NCI-H345 (cell line): ENCODE results near the gene SCT.

Source experiments
- DNase-seq: peaks from one replicate; lab custom pipeline; 2025; lab: John Stamatoyannopoulos, UW

The SCT gene

DNA sequence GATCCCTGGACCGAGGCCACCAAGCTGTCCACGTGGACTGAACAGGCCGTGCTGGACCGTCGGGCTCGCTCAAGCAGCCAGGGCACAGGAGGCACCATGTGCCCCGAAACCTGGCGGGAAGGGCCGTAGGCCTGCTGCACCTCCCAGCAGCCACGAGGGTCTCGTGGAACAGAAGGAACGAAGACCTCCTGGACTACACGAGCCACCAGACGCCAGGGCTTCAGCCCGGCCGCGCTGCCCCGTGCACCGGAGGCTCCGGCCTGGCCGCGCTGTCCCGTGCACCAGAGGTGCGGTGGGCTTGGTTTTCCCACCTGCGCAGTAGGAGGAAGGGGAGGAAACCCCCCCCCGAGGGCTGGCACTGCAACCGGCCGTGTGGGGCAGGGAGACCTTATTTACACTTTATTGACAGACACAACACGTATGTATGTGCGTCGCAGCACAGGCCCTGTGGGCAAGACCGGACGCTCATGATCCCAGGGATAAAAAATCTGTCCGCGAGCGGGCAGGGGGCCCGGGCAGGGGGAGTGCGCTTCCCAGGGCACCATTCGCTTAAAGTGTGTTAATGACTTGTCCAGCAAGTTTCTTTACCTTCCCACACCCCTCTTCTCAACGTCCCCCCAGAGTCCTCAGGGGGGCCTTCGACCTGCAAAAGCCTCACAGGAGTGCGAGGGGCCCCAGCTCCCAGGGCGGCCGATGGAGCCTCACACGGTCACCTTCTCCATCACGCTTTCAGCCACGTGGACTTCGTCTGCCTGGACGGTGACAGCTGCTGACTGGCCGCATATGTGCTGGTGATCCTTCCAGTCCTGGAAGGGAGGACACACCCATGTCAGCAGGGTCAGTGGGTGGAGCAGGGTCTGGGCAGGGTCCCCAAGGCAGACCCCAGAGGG is 17.1 kb upstream of the SCT start:
- no peak for DNase-seq

DNA sequence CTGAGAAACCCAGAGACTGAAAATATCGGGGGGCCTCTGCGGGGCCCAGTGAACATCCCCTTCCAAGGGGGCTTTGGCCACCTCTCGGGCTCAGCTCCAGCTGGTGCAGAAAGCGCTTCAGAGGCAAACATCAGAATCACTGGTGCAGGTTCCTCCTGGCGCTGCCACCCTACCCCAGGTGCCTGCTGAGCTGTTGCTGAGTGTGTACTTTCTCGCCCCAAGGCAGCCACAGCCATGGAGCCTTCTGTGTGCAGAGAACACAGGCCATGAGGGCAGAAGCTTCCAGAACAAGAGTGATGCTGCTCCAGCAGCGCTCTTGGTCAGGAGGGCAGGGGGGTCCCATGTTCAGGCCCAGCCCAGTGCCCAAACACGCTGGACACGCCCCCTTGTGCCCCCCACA is 16.4 kb upstream of the SCT start:
- no peak for DNase-seq

DNA sequence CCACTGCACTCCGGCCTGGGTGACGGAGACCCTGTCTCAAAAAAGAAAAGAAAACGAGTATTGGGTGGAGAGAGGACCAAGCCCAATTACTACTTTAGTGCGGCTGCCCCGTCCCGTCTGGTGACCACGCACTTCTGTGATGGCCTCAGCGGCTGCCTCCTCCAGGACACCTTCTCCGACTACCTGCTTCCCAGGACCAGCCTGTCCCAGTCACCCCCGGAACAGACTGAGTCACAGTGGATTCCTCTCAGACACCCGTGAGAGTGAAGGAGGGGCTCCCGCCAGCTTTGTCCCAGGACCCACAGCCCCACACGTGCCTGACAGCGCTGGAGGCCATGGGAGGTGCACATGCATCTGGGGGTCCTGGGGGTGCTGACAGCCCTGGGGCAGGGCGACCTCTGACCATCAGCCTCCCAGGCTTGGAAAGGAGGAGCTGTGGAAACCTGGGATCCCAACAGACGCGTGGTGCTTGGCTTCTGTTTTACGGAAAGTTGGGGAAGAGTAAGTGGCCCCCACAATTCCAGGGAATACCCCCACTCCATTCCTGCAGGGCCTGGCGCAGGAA is 14.9 kb upstream of the SCT start:
- DNase-seq = no peak

GRCh38 chr11:640021-640706 is 13.2 kb upstream of the SCT start:
- DNase-seq = no peak

GRCh38 chr11:639332-639955 is 12.5 kb upstream of the SCT start:
- no peak for DNase-seq

DNA sequence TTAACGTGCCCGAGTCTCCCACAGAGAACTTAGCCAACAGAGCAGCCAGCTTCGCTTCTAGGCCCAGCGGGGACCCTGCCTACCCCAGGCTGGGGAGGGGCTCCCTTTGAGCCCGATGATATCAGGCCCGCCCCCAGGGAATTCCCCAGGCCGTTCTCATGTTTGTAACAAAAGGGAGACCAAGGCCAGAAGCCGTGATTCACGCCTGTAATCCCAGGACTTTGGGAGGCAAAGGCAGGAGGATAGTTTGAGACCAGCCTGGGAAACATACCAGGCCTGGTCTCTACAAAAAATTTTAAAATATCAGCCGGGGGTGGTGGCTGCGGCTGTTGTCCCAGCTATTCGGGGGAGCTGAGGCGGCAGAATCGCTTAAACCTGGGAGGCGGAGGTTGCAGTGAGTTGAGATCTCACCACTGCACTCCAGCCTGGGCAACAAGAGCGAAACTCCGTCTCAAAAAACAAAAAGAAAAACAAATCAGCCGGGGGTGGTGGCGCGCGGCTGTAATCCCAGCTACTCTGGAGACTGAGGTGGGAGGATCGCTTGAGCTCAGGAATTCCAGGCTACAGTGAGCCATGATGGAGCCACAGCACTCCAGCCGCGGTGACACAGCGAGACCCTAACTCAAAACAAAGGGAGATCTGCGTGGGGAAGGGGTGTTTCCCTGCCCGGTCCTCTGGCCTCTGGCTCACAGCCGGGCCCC is 11.8 kb upstream of the SCT start:
- DNase-seq = no peak

GRCh38 chr11:637593-638521 is 10.9 kb upstream of the SCT start:
- DNase-seq = no peak

DNA sequence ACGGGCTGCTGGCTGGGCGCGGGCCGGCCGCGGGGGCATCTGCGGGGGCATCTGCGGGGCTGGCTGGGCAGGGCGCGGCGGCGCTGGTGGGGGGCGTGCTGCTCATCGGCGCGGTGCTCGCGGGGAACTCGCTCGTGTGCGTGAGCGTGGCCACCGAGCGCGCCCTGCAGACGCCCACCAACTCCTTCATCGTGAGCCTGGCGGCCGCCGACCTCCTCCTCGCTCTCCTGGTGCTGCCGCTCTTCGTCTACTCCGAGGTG is 10.3 kb upstream of the SCT start:
- DNase-seq = no peak

DNA sequence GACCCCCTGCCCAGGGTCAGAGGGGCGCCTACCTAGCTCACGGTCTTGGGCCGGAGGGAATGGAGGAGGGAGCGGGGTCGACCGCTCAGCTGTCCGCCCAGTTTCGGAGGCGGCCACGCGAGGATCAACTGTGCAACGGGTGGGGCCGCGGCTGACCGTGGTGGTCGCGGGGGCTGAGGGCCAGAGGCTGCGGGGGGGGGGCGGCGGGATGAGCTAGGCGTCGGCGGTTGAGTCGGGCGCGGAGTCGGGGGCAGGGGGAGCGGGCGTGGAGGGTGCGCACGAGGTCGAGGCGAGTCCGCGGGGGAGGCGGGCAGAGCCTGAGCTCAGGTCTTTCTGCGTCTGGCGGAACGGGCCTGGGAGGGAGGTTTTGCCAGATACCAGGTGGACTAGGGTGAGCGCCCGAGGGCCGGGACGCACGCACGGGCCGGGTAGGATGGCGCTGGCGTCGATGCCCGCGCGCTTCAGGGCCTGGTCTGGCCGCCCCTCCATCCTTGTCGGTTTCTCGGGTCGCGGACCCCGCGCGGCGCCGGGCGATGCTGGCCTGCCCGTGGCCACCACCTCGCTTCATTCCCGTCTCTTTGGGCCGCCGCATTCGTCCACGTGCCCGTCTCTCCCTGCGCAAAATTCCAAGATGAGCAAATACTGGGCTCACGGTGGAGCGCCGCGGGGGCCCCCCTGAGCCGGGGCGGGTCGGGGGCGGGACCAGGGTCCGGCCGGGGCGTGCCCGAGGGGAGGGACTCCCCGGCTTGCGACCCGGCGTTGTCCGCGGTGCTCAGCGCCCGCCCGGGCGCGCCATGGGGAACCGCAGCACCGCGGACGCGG is 9.7 kb upstream of the SCT start, which contains the start of gene DRD4:
Gene DRD4 (plus strand): TSS at position 759 of the 822 bp plus-strand sequence. CDS start 36 bp downstream, at position 795.
- no peak for DNase-seq

- no peak for DNase-seq
These were observed 9.0 kb upstream of the SCT start for GRCh38 chr11:635945-636510.

DNA sequence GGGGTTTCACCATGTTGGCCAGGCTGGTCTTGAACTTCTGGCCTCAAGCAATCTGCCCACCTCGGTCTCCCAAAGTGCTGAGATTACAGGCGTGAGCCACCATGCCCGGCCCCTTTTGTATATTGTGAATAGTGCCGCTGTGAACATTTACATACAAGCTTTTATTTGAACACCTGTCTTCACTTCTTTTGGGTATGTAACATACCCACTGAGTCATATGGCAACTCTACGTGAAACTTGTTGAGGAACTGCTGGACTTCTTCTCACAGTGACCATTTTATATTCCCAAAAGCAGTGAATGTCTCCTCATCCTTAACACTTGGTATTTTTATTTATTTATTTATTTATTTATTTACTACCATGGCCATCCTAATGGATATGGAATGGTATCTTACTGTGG is 3.9 kb upstream of the SCT start:
- DNase-seq = no peak

GRCh38 chr11:629237-629583 is 2.2 kb upstream of the SCT start:
- no peak for DNase-seq

DNA sequence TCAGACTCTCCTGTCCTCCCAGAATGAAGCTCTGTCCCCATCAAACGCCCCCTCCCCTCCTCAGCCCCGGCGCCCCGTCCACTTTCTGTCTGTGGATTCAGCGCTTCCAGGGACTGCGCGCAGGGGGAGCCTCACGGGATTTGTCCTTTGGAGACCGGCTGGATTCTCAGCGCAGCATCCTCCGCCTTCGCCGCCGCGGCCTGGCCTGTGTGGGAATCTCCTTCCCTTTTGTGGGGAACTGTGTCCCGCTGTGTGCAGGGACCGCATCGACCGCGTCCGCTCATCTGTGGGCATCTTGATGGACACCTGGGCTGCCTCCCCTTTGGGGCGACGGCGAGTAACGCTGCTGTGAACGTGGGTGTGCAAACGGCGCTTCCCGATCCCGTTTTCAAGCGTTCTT is 1.1 kb upstream of the SCT start:
- no peak for DNase-seq

DNA sequence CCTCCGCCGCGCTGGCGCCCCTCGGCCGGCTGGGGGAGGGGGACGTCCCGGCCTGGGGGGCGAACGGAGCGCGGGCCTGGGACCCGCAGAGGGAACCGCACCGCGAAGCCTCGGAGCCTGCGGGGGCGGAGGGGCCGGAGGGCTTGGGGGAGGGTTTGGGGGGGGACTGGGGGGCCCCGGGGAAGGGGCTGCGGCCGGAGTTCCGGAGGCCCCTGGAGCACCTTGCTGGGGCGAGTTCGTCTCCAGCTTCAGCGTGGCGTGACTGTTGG is 261 bp upstream of the SCT start:
- no peak for DNase-seq

- DNase-seq = no peak
These were observed 1.2 kb downstream of the SCT start for GRCh38 chr11:625636-626268.

DNA sequence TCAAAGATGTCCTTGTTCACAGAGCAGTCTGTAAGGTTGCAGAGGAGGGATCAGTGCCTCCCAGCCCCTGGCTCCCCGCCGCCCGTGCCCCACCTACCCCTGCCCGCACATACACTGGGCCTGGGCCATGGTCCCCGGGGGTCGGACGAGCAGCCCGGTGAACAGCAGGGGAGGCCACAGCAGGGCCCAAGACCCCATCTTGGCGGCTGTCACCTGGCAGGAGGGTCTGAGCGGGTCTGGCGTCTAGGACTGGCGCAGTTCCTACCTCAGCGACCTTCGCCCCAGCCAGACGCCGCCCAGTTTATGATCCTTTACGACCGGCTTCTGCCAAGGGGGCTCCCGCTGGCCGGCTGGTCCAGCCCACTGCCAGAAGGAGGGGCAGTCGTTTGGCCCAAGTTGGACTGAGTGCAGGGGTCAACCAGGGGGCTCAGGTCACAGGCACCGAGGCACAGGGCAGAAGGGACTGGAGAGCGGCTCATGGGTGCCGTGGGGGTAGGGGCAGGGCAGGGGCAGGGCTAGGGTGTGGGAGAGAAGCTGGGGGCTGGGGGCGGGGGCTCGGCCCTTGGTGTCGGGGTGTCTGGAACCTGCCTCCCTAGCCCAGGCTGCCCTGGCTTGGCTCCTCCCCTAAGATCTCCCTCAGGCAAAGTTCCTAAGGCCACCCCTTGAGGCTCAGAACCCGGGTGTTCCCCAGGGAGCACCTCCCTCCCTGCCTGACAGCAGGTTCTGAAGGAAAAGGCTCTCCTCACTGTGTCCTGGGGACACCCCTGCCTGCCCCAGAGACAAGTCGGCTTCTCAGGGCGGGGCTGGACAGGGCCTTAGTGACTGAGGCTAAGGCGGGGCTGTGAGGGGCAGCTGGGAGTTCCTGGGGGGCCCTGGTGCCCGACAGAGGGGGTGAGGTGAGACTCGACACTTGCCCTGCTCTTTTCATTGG is 2.0 kb downstream of the SCT start, which contains the start of gene CDHR5:
Gene CDHR5 (minus strand): TSS at position 251 of the 931 bp plus-strand sequence. CDS start 53 bp downstream, at position 198.
- DNase-seq = no peak

- DNase-seq = no peak
These were observed 2.8 kb downstream of the SCT start for GRCh38 chr11:623999-624704.

DNA sequence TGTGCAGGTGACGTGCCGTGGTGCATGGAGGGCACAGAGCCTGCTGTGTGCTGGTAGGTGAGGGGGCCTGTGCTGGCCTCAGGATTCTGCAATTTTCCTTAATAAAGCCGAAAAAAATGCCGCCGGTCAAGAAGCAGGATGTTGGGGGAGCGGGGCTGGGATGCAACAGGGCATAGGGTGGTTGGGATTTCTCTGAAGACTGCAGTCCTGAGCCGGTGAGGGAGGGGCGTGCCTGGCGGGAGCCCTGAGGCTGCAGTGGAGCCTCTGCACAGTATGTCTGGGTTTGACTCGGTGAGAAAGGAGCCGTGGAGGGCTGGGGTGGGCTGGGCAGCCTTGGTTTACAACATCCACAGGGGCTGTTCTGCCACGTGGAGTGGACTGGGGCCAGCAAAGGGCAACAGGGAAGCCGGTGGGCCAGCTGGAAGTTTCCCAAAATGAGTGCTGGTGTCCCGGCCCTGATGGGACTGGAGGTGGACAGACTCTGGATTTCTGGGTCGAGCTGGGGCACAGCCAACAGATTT is 3.6 kb downstream of the SCT start:
- no peak for DNase-seq
